Mucosa of descending colon (tissue), 3 donors: ENCODE data around the gene ERMP1. TPM values are rescaled to one million over a fixed set of nuclear protein-coding genes. Genes with fewer than 3 reads are reported as not detected.

Source experiments
- ATAC-seq: fragments of 200-7000 bp; cut with Tn5 transposase; one replicate; pipeline ENCODE4 v1.9.1; 2020; ENCODE audit warnings: mild to moderate bottlenecking, moderate library complexity
- DNase-seq, 3 donors: peaks; one replicate each; pipeline ENCODE4 v3.0.0-alpha.2; 2020
- H3K36me3 ChIP-seq: fragments of 200-600 bp; one replicate; pipeline ENCODE4 v1.8.0; 2021; ENCODE audit warnings: low read depth, mild to moderate bottlenecking
- H3K4me1 ChIP-seq: fragments of 200-600 bp; one replicate; pipeline ENCODE4 v1.8.0; 2021; ENCODE audit warnings: low read depth, mild to moderate bottlenecking
- H3K4me3 ChIP-seq: fragments of 200-600 bp; one replicate; pipeline ENCODE4 v1.8.0; 2021; ENCODE audit warnings: mild to moderate bottlenecking
- H3K9me3 ChIP-seq: fragments of 200-600 bp; one replicate; pipeline ENCODE4 v1.8.0; 2021; ENCODE audit warnings: mild to moderate bottlenecking
- intact Hi-C, 2 donors: fragments of 100-400 bp; cut with DNase I in 1 of 2; cut with micrococcal nuclease in 1 of 2; formaldehyde crosslinking; loops; one replicate each; pipeline versions ENCODE4 v1.11.0 to v1.11.1; 2022; cut with DNase I, micrococcal nuclease
- total RNA-seq, 3 donors: library from RNA; stranded (reverse); fragmentation: NEBNext Ultra II Directional in 2 of 3; extraction: Animal tissue kit (Norgen Biotek cat#: 25700) in 2 of 3; gene quantifications; one replicate each; pipeline versions ENCODE4 v1.2.1 to v1.2.4, GENCODE V29; 2021 to 2023
- TF ChIP-seq, protein P1 (sequence below): fragments of 200-600 bp; IDR thresholded peaks from one replicate; pipeline ENCODE4 v1.8.0; 2022; ENCODE audit warnings: antibody characterized with exemption, mild to moderate bottlenecking
- donor health status: DM: no; HTN: no; CAD: no; lungs with moderate emphysema.
- donor health status: DM: no; HTN: no; CAD: no.
- donor health status: DM: no; HTN: yes; CAD: no.

ERMP1 gene
- total RNA-seq, 3 donors from 2014 or later: 29.5 to 60.6 (median 34.1) TPM

GRCh38 chr9:5736563-5737346 is 96.2 kb downstream of the ERMP1 start:
- H3K36me3 ChIP-seq: no peaks in the 10 kb centered on the region
- TF ChIP-seq, protein P1, sequence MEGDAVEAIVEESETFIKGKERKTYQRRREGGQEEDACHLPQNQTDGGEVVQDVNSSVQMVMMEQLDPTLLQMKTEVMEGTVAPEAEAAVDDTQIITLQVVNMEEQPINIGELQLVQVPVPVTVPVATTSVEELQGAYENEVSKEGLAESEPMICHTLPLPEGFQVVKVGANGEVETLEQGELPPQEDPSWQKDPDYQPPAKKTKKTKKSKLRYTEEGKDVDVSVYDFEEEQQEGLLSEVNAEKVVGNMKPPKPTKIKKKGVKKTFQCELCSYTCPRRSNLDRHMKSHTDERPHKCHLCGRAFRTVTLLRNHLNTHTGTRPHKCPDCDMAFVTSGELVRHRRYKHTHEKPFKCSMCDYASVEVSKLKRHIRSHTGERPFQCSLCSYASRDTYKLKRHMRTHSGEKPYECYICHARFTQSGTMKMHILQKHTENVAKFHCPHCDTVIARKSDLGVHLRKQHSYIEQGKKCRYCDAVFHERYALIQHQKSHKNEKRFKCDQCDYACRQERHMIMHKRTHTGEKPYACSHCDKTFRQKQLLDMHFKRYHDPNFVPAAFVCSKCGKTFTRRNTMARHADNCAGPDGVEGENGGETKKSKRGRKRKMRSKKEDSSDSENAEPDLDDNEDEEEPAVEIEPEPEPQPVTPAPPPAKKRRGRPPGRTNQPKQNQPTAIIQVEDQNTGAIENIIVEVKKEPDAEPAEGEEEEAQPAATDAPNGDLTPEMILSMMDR: no peak
- DNase-seq: no peak

GRCh38 chr9:5735072-5735471 is 97.8 kb downstream of the ERMP1 start:
- no peaks in the 10 kb centered on the region for H3K9me3 ChIP-seq
- TF ChIP-seq, protein P1: no peak
- DNase-seq (no peak), ATAC-seq (no peak)
- H3K4me3 ChIP-seq: no peak overlapping the region
- no peaks in the 10 kb centered on the region for H3K4me1 ChIP-seq
- H3K36me3 ChIP-seq: no peaks in the 10 kb centered on the region
- intact Hi-C loops: no loop called here

More at GRCh38 chr9:5736563-5737346, 96.2 kb downstream of the ERMP1 start:
- Histone ChIP-seq H3K4me3 (no peak overlapping the region), H3K4me1 (no peaks in the 10 kb centered on the region), H3K9me3 (no peaks in the 10 kb centered on the region)
- ATAC-seq: no peak
- intact Hi-C loops: no loop called here

Other genes starting within 250 kb of the ERMP1 start
- gene RIC1, start 204.0 kb downstream of the ERMP1 start, total RNA-seq: 10 to 100 TPM; 15.8 to 22.4 (median 20.2) TPM
- not detected for gene MLANA, start 57.8 kb upstream of the ERMP1 start, total RNA-seq
- 10 to 100 TPM in 1 of 3 donors, 1 to 10 TPM in 2; 7.9 to 13.1 (median 9.8) TPM for gene RANBP6, start 182.5 kb upstream of the ERMP1 start, total RNA-seq